Lower lobe of right lung (tissue), 2 donors: ENCODE measurements around the gene TPPP. TPM values are rescaled to one million over a fixed set of nuclear protein-coding genes. Genes with fewer than 3 reads are reported as not detected.
"Not testable (repeated sequence)": the region's sequence is repeated elsewhere in the genome, so short reads cannot be mapped to it uniquely, and the experiment has no call there.

Source experiments
- ATAC-seq, 2 donors: fragments of 200-7000 bp; cut with Tn5 transposase; one replicate each; pipeline ENCODE4 v1.9.1; 2020 to 2022; ENCODE audit warnings: mild to moderate bottlenecking in 2 of 2, moderate library complexity in 2 of 2
- DNase-seq: peaks from one replicate; pipeline ENCODE4 v3.0.0-alpha.2; 2020
- H3K27ac ChIP-seq: fragments of 200-600 bp; one replicate; pipeline ENCODE4 v1.8.0; 2022
- H3K27me3 ChIP-seq: fragments of 200-600 bp; one replicate; pipeline ENCODE4 v1.8.0; 2022; ENCODE audit warnings: low read depth
- H3K36me3 ChIP-seq: fragments of 200-600 bp; one replicate; pipeline ENCODE4 v1.8.0; 2022; ENCODE audit warnings: mild to moderate bottlenecking
- H3K4me1 ChIP-seq: fragments of 200-600 bp; one replicate; pipeline ENCODE4 v1.8.0; 2022
- H3K4me3 ChIP-seq: fragments of 200-600 bp; one replicate; pipeline ENCODE4 v1.8.0; 2022; ENCODE audit warnings: mild to moderate bottlenecking
- H3K9me3 ChIP-seq: fragments of 200-600 bp; one replicate; pipeline ENCODE4 v1.8.0; 2022
- CTCF ChIP-seq: fragments of 200-600 bp; IDR thresholded peaks from one replicate; pipeline ENCODE4 v1.8.0; 2022; ENCODE audit warnings: antibody characterized with exemption, mild to moderate bottlenecking
- intact Hi-C: fragments of 100-400 bp; cut with DNase I; formaldehyde crosslinking; loops from one replicate; pipeline ENCODE4 v1.11.0; 2022
- total RNA-seq: library from RNA; stranded (reverse); fragmentation: NEBNext Ultra II Directional; extraction: Animal tissue kit (Norgen Biotek cat#: 25700); gene quantifications from one replicate; pipeline ENCODE4 v1.2.1, GENCODE V29; 2021
- donor health status: DM: no; HTN: yes; CAD: no; lungs with severe emphysema.

Gene TPPP
- total RNA-seq, 1 donor from 2014 or later: 16.2 TPM

GRCh38 chr5:637581-638450 lies 55.3 kb downstream of the TPPP start:
- Histone ChIP-seq H3K4me1 (no peaks in the 10 kb centered on the region), H3K36me3 (peaks cover 71% of the 10 kb centered on the region), H3K4me3 (no peak overlapping the region), H3K9me3 (no peaks in the 10 kb centered on the region), H3K27ac (no peak overlapping the region), H3K27me3 (no peaks in the 10 kb centered on the region)
- TF ChIP-seq CTCF: no peak
- DNase-seq (peak; percentile 28), ATAC-seq (no peak)
- intact Hi-C loops: no loop called here

- peak; percentile 20 for DNase-seq
- Histone ChIP-seq H3K36me3 (peaks cover 67% of the 10 kb centered on the region), H3K4me3 (no peak overlapping the region), H3K9me3 (no peaks in the 10 kb centered on the region), H3K27me3 (no peaks in the 10 kb centered on the region), H3K27ac (no peak overlapping the region), H3K4me1 (no peaks in the 10 kb centered on the region)
- ATAC-seq: no peak
- intact Hi-C loops: no loop called here
- TF ChIP-seq CTCF: no peak
Observed at GRCh38 chr5:636951-637350, 56.2 kb downstream of the TPPP start.

- intact Hi-C loops: no loop called here
- no peaks in the 10 kb centered on the region for H3K27me3 ChIP-seq
- DNase-seq (peak; percentile 32), ATAC-seq (no peak)
- no peak overlapping the region for H3K4me3 ChIP-seq
- no peaks in the 10 kb centered on the region for H3K9me3 ChIP-seq
- H3K27ac ChIP-seq: no peak overlapping the region
- H3K36me3 ChIP-seq: peaks cover 57% of the 10 kb centered on the region
- TF ChIP-seq CTCF: no peak
- H3K4me1 ChIP-seq: no peaks in the 10 kb centered on the region
Observed at GRCh38 chr5:635306-636055, 57.7 kb downstream of the TPPP start.

GRCh38 chr5:634191-634590 lies 59.0 kb downstream of the TPPP start:
- no peak for ATAC-seq
- no peaks in the 10 kb centered on the region for H3K4me1 ChIP-seq
- no peak overlapping the region for H3K4me3 ChIP-seq
- no peaks in the 10 kb centered on the region for H3K9me3 ChIP-seq
- no peak for TF ChIP-seq CTCF
- DNase-seq: peak; percentile 38
- peaks cover 45% of the 10 kb centered on the region for H3K36me3 ChIP-seq
- no peaks in the 10 kb centered on the region for H3K27me3 ChIP-seq
- intact Hi-C loops: no loop called here
- H3K27ac ChIP-seq: no peak overlapping the region

- TF ChIP-seq CTCF: no peak
- H3K27me3 ChIP-seq: no peaks in the 10 kb centered on the region
- H3K27ac ChIP-seq: no peak overlapping the region
- H3K4me1 ChIP-seq: no peaks in the 10 kb centered on the region
- DNase-seq (peak; percentile 42), ATAC-seq (no peak)
- intact Hi-C loops: no loop called here
- peaks cover 42% of the 10 kb centered on the region for H3K36me3 ChIP-seq
- H3K9me3 ChIP-seq: no peaks in the 10 kb centered on the region
- H3K4me3 ChIP-seq: no peak overlapping the region
Observed at GRCh38 chr5:633501-633955, 59.6 kb downstream of the TPPP start.

GRCh38 chr5:628351-629205 lies 64.6 kb downstream of the TPPP start:
- H3K27me3 ChIP-seq, H3K9me3 ChIP-seq, H3K27ac ChIP-seq, ATAC-seq, intact Hi-C loops, H3K4me1 ChIP-seq, H3K4me3 ChIP-seq: not testable (repeated sequence)
- peaks cover 26% of the 10 kb centered on the region for H3K36me3 ChIP-seq
- peak; percentile 20 for DNase-seq
